SK-N-SH (cell line): ENCODE data around the gene MOK. TPM values are rescaled to one million over a fixed set of nuclear protein-coding genes. Genes with fewer than 3 reads are reported as not detected.

Source experiments
- CTCF ChIA-PET: fragments of 300-600, 350-600 bp; formaldehyde crosslinking; extraction: SDS; loops from one replicate; lab custom pipeline; 2021; lab: Yijun Ruan, JAX
- POLR2A ChIA-PET: fragments of 350-600 bp; sonication (Branson Sonifier 250); formaldehyde crosslinking; extraction: SDS; loops from one replicate; lab custom pipeline; 2020; ENCODE audit warnings: antibody characterized with exemption, inconsistent platforms; lab: Yijun Ruan, JAX
- DNase-seq: peaks from one replicate; pipeline ENCODE4 v3.0.0; 2012
- H2AFZ ChIP-seq: fragments of 200-600 bp; sonication (generic); 2 replicates; pipeline ENCODE4 v1.8.1; 2016; ENCODE audit warnings: antibody characterized with exemption, mild to moderate bottlenecking, low read depth
- H3F3A ChIP-seq: fragments of 200-600 bp; sonication (generic); replicated peaks from 2 replicates; pipeline ENCODE3; 2016; ENCODE audit warnings: antibody characterized with exemption, mild to moderate bottlenecking; ENCODE audit not compliant: insufficient read depth
- H3K27ac ChIP-seq, 2 experiments: fragments of 200-500 bp in 1 of 2; fragments of 200-600 bp in 1 of 2; sonication (Bioruptor generic) in 1 of 2; sonication (generic), shearing (Covaris generic) in 1 of 2; 2 replicates each; pipeline versions ENCODE4 v1.5.1 to v1.6.1; 2014 to 2016; ENCODE audit warnings: low read depth in 2 of 2, inconsistent platforms in 1 of 2, low read length in 1 of 2, mild to moderate bottlenecking in 1 of 2, mixed read lengths in 1 of 2
- H3K27me3 ChIP-seq: fragments of 200-600 bp; sonication (generic), shearing (Covaris generic); 2 replicates; pipeline ENCODE4 v1.6.1; 2016; ENCODE audit warnings: mixed run types; ENCODE audit not compliant: insufficient read depth
- H3K36me3 ChIP-seq, 2 experiments: fragments of 200-500 bp in 1 of 2; fragments of 200-600 bp in 1 of 2; sonication (Bioruptor generic) in 1 of 2; sonication (generic) in 1 of 2; replicated peaks in 1 of 2; 2 replicates each; pipeline versions ENCODE3 to v1.5.1; 2014 to 2016; ENCODE audit warnings: low read length in 1 of 2, mild to moderate bottlenecking in 1 of 2; ENCODE audit not compliant: insufficient read depth in 2 of 2, control insufficient read depth in 1 of 2
- H3K4me1 ChIP-seq, 2 experiments: fragments of 200-500 bp in 1 of 2; fragments of 200-600 bp in 1 of 2; sonication (Bioruptor generic) in 1 of 2; sonication (generic), shearing (Covaris generic) in 1 of 2; 2 replicates each; pipeline versions ENCODE4 v1.5.1 to v1.6.1; 2014 to 2016; ENCODE audit warnings: low read depth in 1 of 2, low read length in 1 of 2, mixed run types in 1 of 2; ENCODE audit not compliant: insufficient read depth in 2 of 2, control insufficient read depth in 1 of 2
- H3K4me2 ChIP-seq: fragments of 200-600 bp; sonication (generic), shearing (Covaris generic); 2 replicates; pipeline ENCODE4 v1.6.1; 2017; ENCODE audit warnings: mixed run types
- H3K4me3 ChIP-seq, 2 experiments: fragments of 200-500 bp in 1 of 2; fragments of 200-600 bp in 1 of 2; sonication (Bioruptor generic) in 1 of 2; sonication (generic), shearing (Covaris generic) in 1 of 2; 2 replicates each; pipeline versions ENCODE4 v1.5.1 to v1.8.1; 2014 to 2016; ENCODE audit warnings: low read depth in 2 of 2, inconsistent platforms in 1 of 2, low read length in 1 of 2, mild to moderate bottlenecking in 1 of 2, mixed read lengths in 1 of 2, moderate library complexity in 1 of 2
- H3K79me2 ChIP-seq: fragments of 200-600 bp; sonication (generic); 2 replicates; pipeline ENCODE4 v1.8.1; 2017; ENCODE audit warnings: mild to moderate bottlenecking; ENCODE audit not compliant: insufficient read depth
- H3K9ac ChIP-seq: fragments of 200-600 bp; sonication (generic); 2 replicates; pipeline ENCODE4 v1.6.1; 2017; ENCODE audit warnings: mixed run types
- H3K9me2 ChIP-seq: fragments of 200-600 bp; sonication (generic); 2 replicates; pipeline ENCODE4 v1.6.1; 2017; ENCODE audit warnings: mixed run types
- H3K9me3 ChIP-seq: fragments of 200-600 bp; sonication (generic); 2 replicates; pipeline ENCODE4 v1.6.1; 2017; ENCODE audit warnings: mixed run types, mild to moderate bottlenecking, moderate library complexity
- H4K20me1 ChIP-seq: fragments of 200-600 bp; sonication (generic); 2 replicates; pipeline ENCODE4 v1.6.1; 2017; ENCODE audit warnings: mild to moderate bottlenecking, mixed run types; ENCODE audit not compliant: insufficient read depth
- ELF1 ChIP-seq: IDR thresholded peaks from 2 replicates; pipeline ENCODE4 v1.4.0; 2012
- FOSL2 ChIP-seq: IDR thresholded peaks from 2 replicates; pipeline ENCODE4 v1.4.0; 2012; ENCODE audit warnings: low read depth, mild to moderate bottlenecking, moderate library complexity, borderline replicate concordance
- FOXM1 ChIP-seq: IDR thresholded peaks from 2 replicates; pipeline ENCODE4 v1.4.0; 2012; ENCODE audit warnings: low read depth, mild to moderate bottlenecking
- GABPA ChIP-seq: IDR thresholded peaks from 2 replicates; pipeline ENCODE4 v1.4.0; 2012; ENCODE audit warnings: low read depth, mild to moderate bottlenecking
- GATA2 ChIP-seq: sonication (generic); formaldehyde crosslinking; IDR thresholded peaks from 2 replicates; pipeline ENCODE4 v1.5.0; 2020; ENCODE audit warnings: mild to moderate bottlenecking, missing genetic modification reagents
- IRF3 ChIP-seq: fragments of 150-350 bp; IDR thresholded peaks from 2 replicates; pipeline ENCODE4 v1.6.1; 2016; ENCODE audit warnings: mild to moderate bottlenecking, low read depth, low read length
- JUND ChIP-seq: IDR thresholded peaks from 2 replicates; pipeline ENCODE4 v1.4.0; 2012
- MXI1 ChIP-seq: IDR thresholded peaks from 2 replicates; pipeline ENCODE4 v1.6.1; 2012; ENCODE audit warnings: mild to moderate bottlenecking, low read depth, low read length, improper control_type of control experiment
- NRF1 ChIP-seq: IDR thresholded peaks from 2 replicates; pipeline ENCODE4 v1.6.1; 2012; ENCODE audit warnings: low read depth, mild to moderate bottlenecking, low read length
- POLR2AphosphoS5 ChIP-seq: IDR thresholded peaks from 2 replicates; pipeline ENCODE4 v1.6.1; 2012; ENCODE audit warnings: low read depth, low read length
- RAD21 ChIP-seq: IDR thresholded peaks from 2 replicates; pipeline ENCODE4 v1.6.1; 2012; ENCODE audit warnings: mild to moderate bottlenecking, low read length
- RCOR1 ChIP-seq: fragments of 150-350 bp; IDR thresholded peaks from 2 replicates; pipeline ENCODE4 v1.6.1; 2017; ENCODE audit warnings: antibody characterized with exemption, low read length
- REST ChIP-seq: IDR thresholded peaks from 2 replicates; pipeline ENCODE4 v1.6.1; 2012; ENCODE audit warnings: mild to moderate bottlenecking, low read depth, low read length, moderate library complexity
- TEAD4 ChIP-seq: IDR thresholded peaks from 2 replicates; pipeline ENCODE4 v1.4.0; 2012; ENCODE audit warnings: mild to moderate bottlenecking, borderline replicate concordance; ENCODE audit not compliant: insufficient read depth
- USF1 ChIP-seq: IDR thresholded peaks from 2 replicates; pipeline ENCODE4 v1.4.0; 2012; ENCODE audit warnings: low read depth, borderline replicate concordance
- YY1 ChIP-seq: IDR thresholded peaks from 2 replicates; pipeline ENCODE4 v1.4.0; 2012; ENCODE audit warnings: low read depth, mild to moderate bottlenecking
- WGBS: methylation state at CpG from one replicate; pipeline ENCODE4 v1.1.6; 2017; ENCODE audit warnings: low lambda C conversion rate; 5-methylcytosine and 5-hydroxymethylcytosine counted together
- polyA plus RNA-seq, 3 experiments: library from polyadenylated mRNA; depleted of rRNA; stranded (reverse); fragments of >200 nt; gene quantifications; 2 replicates each; pipeline ENCODE4 v1.2.3, GENCODE V29; 2012

MOK gene
- polyA plus RNA-seq, 1 of the 3 experiments (the other 2 are of a cell fraction): 13.3 TPM

- Histone ChIP-seq H3K9me3 (no peaks in the 10 kb centered on the region), H3K4me1 (peaks cover 4 to 7% of the 10 kb centered on the region in 2 experiments; a peak in 2 of 4 replicates), H3K9ac (no peak overlapping the region), H3K79me2 (no peaks in the 10 kb centered on the region), H3K4me3 (no peak overlapping the region), H3K36me3 (peaks cover 0 to 10% of the 10 kb centered on the region in 2 experiments), H3K27ac (no peak overlapping the region; a peak in 1 of 4 replicates), H2AFZ (no peak overlapping the region), H3K9me2 (no peaks in the 10 kb centered on the region), H3K27me3 (no peaks in the 10 kb centered on the region), H3K4me2 (no peak overlapping the region), H3F3A (peaks cover 4% of the 10 kb centered on the region), H4K20me1 (no peaks in the 10 kb centered on the region)
- CTCF ChIA-PET: interaction anchor here (0.9 to 1.0 kb wide), 3 partner anchors 10 to 259 kb away, joined by 3 read pairs; no protein-coding TSS in a partner anchor
- DNase-seq: no peak
- POLR2A ChIA-PET: no interaction called here
- no peak for TF ChIP-seq NRF1
- TF ChIP-seq IRF3: no peak
- no peak for TF ChIP-seq REST
- no peak for TF ChIP-seq FOSL2
- TF ChIP-seq POLR2AphosphoS5: no peak
- TF ChIP-seq ELF1: no peak
- no peak for TF ChIP-seq RAD21
- TF ChIP-seq FOXM1: no peak
- TF ChIP-seq RCOR1: no peak
- no peak for TF ChIP-seq YY1
- TF ChIP-seq USF1: no peak
- no peak for TF ChIP-seq GATA2 (CRISPR knock-in tag)
- no peak for TF ChIP-seq GABPA
- no peak for TF ChIP-seq MXI1
- no peak for TF ChIP-seq JUND
- TF ChIP-seq TEAD4: no peak
- WGBS: 95% methylated on average over 15 of the region's 15 CpGs
These were observed 79.0 kb downstream of the MOK start for GRCh38 chr14:102225936-102226335.
